K562 (cell line): ENCODE results near the gene STK32C. TPM values are rescaled to one million over a fixed set of nuclear protein-coding genes. Genes with fewer than 3 reads are reported as not detected.

Experiments
- ARID1B ChIP-seq: fragments of 450-650 bp; IDR thresholded peaks from 2 replicates; pipeline ENCODE4 v1.6.1; 2016; ENCODE audit warnings: antibody characterized with exemption, mild to moderate bottlenecking, inconsistent platforms
- CBFA2T3 ChIP-seq: fragments of 450-650 bp; IDR thresholded peaks from 2 replicates; pipeline ENCODE4 v1.6.1; 2017
- EGR1 ChIP-seq: fragments of 450-650 bp; conservative IDR thresholded peaks from 2 replicates; pipeline ENCODE4 v1.6.1; 2017; ENCODE audit warnings: mild to moderate bottlenecking
- EP400 ChIP-seq: fragments of 450-650 bp; IDR thresholded peaks from 2 replicates; pipeline ENCODE4 v1.6.1; 2017; ENCODE audit warnings: antibody characterized with exemption, mild to moderate bottlenecking, moderate library complexity
- JUND ChIP-seq, 2 experiments: IDR thresholded peaks; 2 replicates in 1 of 2; 3 replicates in 1 of 2; pipeline ENCODE4 v1.6.1; 2011; ENCODE audit warnings: borderline replicate concordance in 2 of 2, low read depth in 2 of 2, low read length in 2 of 2, improper control_type of control experiment in 1 of 2, missing biosample characterization in 1 of 2, missing genetic modification characterization in 1 of 2, missing genetic modification reagents in 1 of 2
- MAFG ChIP-seq: fragments of 450-650 bp; conservative IDR thresholded peaks from 2 replicates; pipeline ENCODE4 v1.6.1; 2016; ENCODE audit warnings: missing genetic modification characterization, missing compliant biosample characterization
- NCOA6 ChIP-seq: fragments of 450-650 bp; IDR thresholded peaks from 2 replicates; pipeline ENCODE4 v1.6.1; 2017; ENCODE audit warnings: mild to moderate bottlenecking
- POLR3G ChIP-seq: IDR thresholded peaks from 2 replicates; pipeline ENCODE4 v1.6.1; 2011; ENCODE audit not compliant: insufficient read length, insufficient replicate concordance; ENCODE audit errors: extremely low read depth
- SMARCA4 ChIP-seq: fragments of 450-650 bp; IDR thresholded peaks from 2 replicates; pipeline ENCODE4 v1.6.1; 2016
- SMARCC2 ChIP-seq: fragments of 450-650 bp; IDR thresholded peaks from 2 replicates; pipeline ENCODE4 v1.6.1; 2017; ENCODE audit warnings: antibody characterized with exemption, moderate library complexity, mild to moderate bottlenecking, low read depth
- TRIM24 ChIP-seq, 2 experiments: fragments of 450-650 bp; IDR thresholded peaks; 2 replicates each; pipeline ENCODE4 v1.6.1; 2016
- ZBTB7A ChIP-seq: IDR thresholded peaks from 2 replicates; pipeline ENCODE4 v1.6.1; 2011; ENCODE audit warnings: low read depth, mild to moderate bottlenecking, low read length, moderate library complexity, borderline replicate concordance; ENCODE audit not compliant: control insufficient read depth
- ZNF282 ChIP-seq: sonication (generic); formaldehyde crosslinking; IDR thresholded peaks from 2 replicates; pipeline ENCODE4 v1.8.1; 2023; ENCODE audit warnings: missing genetic modification reagents
- ZNF311 ChIP-seq: fragments of 250-450 bp; sonication (Bioruptor Pico); IDR thresholded peaks from 2 replicates; pipeline ENCODE4 v1.4.0; 2020; ENCODE audit warnings: mild to moderate bottlenecking, moderate library complexity
- ZNF316 ChIP-seq: fragments of 450-650 bp; IDR thresholded peaks from 2 replicates; pipeline ENCODE4 v1.6.1; 2016
- ZNF584 ChIP-seq: fragments of 200-800 bp; sonication (Bioruptor generic); IDR thresholded peaks from 2 replicates; pipeline ENCODE4 v1.6.1; 2016; ENCODE audit warnings: low read depth, mild to moderate bottlenecking, missing genetic modification characterization, missing compliant biosample characterization
- polyA plus RNA-seq, 8 experiments: library from polyadenylated mRNA; depleted of rRNA in 4 of 8; stranded (reverse) in 5 of 8; unstranded in 3 of 8; fragments of >200 nt; fragmentation: Nextera tagmentation in 2 of 8; fragmentation: Illumina TruSeq in 1 of 8; extraction: Ambion mirVana in 2 of 8; extraction: Trizol in 1 of 8; gene quantifications; 2 replicates each; pipeline versions ENCODE4 v1.2.1 to v1.2.3, GENCODE V29; 2011 to 2014; ENCODE audit warnings: inconsistent platforms in 1 of 8, missing spikeins in 1 of 8
- total RNA-seq, 7 experiments: library from RNA; depleted of rRNA in 6 of 7; stranded (reverse); fragments of >200 nt in 6 of 7; fragmentation: Illumina TruSeq in 2 of 7; extraction: Trizol in 2 of 7; gene quantifications; 2 replicates each; pipeline versions ENCODE4 v1.2.1 to v1.2.3, GENCODE V29; 2011 to 2021; ENCODE audit warnings: low replicate concordance in 1 of 7
- TF ChIP-seq, protein P1 (sequence below): fragments of 450-650 bp; IDR thresholded peaks from 2 replicates; pipeline ENCODE4 v1.6.1; 2016; ENCODE audit warnings: antibody characterized with exemption
- TF ChIP-seq, protein P2 (sequence below): fragments of 200-400 bp; formaldehyde crosslinking; IDR thresholded peaks from 2 replicates; pipeline ENCODE4 v1.6.1; 2017; ENCODE audit warnings: mild to moderate bottlenecking, low read depth, low read length, moderate library complexity
- TF ChIP-seq, protein P3 (sequence below): sonication (generic); IDR thresholded peaks from 2 replicates; pipeline ENCODE4 v1.6.1; 2016
- TF ChIP-seq, protein P4 (sequence below): fragments of 200-800 bp; sonication (Bioruptor generic); IDR thresholded peaks from 2 replicates; pipeline ENCODE4 v1.6.1; 2017; ENCODE audit warnings: missing genetic modification characterization, missing compliant biosample characterization

STK32C gene
- total and polyA plus RNA-seq, 9 of the 15 experiments (the other 6 are each of a cell fraction or from before 2014, with no cell fraction given), result 1.5 to 20.9 (median 6.5) TPM

DNA sequence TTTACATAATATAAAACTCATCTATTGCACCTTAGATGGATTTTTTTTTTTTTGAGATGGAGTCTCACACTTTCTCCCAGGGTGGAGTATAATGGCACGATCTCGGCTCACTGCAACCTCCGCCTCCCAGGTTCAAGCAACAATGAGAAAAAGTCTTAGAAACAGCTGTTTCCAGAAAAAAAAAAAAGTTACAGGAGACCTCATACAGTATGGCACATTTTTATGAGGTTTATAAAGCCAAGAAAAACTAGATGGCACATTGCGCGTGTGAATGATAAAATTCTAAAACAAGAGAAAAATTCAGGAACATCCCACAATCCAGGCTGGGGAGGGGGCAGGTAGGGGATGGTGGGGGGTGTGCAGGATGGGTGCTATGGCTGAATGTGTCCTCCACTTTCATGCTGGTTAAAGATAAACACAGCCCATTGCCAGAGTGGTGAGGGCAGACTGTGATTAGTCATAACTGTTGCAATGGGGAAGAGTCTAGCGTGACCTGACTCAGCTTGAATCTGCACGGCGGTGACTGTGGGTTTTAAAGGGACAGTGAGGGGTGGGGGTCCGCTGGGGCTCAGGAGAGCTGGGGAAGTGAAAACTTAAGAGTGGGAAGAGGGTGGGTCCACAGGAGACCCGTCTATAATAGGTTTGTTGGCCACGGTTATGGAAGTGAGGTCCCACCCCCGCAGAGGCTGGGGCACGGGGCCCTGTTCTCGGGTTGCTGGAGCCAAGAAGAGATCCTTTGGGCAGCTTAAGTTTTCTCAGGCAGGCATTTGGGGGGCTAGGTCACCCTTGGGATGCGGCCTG, 12.3 kb upstream of the STK32C start (continued):
- no peak for TF ChIP-seq POLR3G
- no peak for TF ChIP-seq ZNF311 (CRISPR knock-in tag)
- peak; percentile 36; the same call in 1 of the 2 replicates for TF ChIP-seq SMARCC2
- TF ChIP-seq ZNF584 (CRISPR knock-in tag), result 0 out of 2 replicates have a peak, but pooled peaks have one; percentile 50
- TF ChIP-seq TRIM24 (IDR thresholded peaks at IDR 0.05), result peak; percentile 21 to 64; a peak in 2 of 4 replicates
- TF ChIP-seq NCOA6, result no peak
- TF ChIP-seq ZNF282 (CRISPR knock-in tag), result no peak
- TF ChIP-seq, protein P1, sequence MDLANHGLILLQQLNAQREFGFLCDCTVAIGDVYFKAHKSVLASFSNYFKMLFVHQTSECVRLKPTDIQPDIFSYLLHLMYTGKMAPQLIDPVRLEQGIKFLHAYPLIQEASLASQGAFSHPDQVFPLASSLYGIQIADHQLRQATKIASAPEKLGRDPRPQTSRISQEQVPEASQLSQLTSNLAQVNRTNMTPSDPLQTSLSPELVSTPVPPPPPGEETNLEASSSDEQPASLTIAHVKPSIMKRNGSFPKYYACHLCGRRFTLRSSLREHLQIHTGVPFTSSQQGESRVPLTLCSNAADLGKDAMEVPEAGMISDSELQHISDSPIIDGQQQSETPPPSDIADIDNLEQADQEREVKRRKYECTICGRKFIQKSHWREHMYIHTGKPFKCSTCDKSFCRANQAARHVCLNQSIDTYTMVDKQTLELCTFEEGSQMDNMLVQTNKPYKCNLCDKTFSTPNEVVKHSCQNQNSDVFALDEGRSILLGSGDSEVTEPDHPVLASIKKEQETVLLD, result 0 out of 2 replicates have a peak, but pooled peaks have one; percentile 28
- TF ChIP-seq, protein P2, sequence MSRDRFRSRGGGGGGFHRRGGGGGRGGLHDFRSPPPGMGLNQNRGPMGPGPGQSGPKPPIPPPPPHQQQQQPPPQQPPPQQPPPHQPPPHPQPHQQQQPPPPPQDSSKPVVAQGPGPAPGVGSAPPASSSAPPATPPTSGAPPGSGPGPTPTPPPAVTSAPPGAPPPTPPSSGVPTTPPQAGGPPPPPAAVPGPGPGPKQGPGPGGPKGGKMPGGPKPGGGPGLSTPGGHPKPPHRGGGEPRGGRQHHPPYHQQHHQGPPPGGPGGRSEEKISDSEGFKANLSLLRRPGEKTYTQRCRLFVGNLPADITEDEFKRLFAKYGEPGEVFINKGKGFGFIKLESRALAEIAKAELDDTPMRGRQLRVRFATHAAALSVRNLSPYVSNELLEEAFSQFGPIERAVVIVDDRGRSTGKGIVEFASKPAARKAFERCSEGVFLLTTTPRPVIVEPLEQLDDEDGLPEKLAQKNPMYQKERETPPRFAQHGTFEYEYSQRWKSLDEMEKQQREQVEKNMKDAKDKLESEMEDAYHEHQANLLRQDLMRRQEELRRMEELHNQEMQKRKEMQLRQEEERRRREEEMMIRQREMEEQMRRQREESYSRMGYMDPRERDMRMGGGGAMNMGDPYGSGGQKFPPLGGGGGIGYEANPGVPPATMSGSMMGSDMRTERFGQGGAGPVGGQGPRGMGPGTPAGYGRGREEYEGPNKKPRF, result no peak
- TF ChIP-seq ZNF316, result peak; percentile 97
- TF ChIP-seq, protein P3, sequence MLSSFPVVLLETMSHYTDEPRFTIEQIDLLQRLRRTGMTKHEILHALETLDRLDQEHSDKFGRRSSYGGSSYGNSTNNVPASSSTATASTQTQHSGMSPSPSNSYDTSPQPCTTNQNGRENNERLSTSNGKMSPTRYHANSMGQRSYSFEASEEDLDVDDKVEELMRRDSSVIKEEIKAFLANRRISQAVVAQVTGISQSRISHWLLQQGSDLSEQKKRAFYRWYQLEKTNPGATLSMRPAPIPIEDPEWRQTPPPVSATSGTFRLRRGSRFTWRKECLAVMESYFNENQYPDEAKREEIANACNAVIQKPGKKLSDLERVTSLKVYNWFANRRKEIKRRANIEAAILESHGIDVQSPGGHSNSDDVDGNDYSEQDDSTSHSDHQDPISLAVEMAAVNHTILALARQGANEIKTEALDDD, result peak; percentile 91
- TF ChIP-seq MAFG (tag), result peak; percentile 86
- TF ChIP-seq SMARCA4, result peak; percentile 86
- TF ChIP-seq, protein P4, sequence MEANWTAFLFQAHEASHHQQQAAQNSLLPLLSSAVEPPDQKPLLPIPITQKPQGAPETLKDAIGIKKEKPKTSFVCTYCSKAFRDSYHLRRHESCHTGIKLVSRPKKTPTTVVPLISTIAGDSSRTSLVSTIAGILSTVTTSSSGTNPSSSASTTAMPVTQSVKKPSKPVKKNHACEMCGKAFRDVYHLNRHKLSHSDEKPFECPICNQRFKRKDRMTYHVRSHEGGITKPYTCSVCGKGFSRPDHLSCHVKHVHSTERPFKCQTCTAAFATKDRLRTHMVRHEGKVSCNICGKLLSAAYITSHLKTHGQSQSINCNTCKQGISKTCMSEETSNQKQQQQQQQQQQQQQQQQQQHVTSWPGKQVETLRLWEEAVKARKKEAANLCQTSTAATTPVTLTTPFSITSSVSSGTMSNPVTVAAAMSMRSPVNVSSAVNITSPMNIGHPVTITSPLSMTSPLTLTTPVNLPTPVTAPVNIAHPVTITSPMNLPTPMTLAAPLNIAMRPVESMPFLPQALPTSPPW, result peak; percentile 57
- TF ChIP-seq ZBTB7A, result peak; percentile 81; the same call in 1 of the 2 replicates
- peak; percentile 60 for TF ChIP-seq EP400
- TF ChIP-seq EGR1, result peak; percentile 72
- peak; percentile 90 for TF ChIP-seq JUND (IDR thresholded peaks at IDR 0.05; ENCODE audit: borderline replicate concordance, low read depth, low read length)
- peak; percentile 75; the same call in 1 of the 3 replicates for TF ChIP-seq JUND (tag; IDR thresholded peaks at IDR 0.05; ENCODE audit: borderline replicate concordance, low read depth, low read length)
- peak; percentile 82 for TF ChIP-seq ARID1B
- TF ChIP-seq CBFA2T3, result peak; percentile 73
